GM23248 (cell line): ENCODE measurements around the gene ST3GAL3.

ENCODE experiments used
- EZH2 ChIP-seq: fragments of 200-600 bp; sonication (generic); IDR thresholded peaks from 2 replicates; pipeline ENCODE4 v1.6.1; 2018; ENCODE audit warnings: antibody characterized with exemption, mild to moderate bottlenecking; ENCODE audit not compliant: insufficient read depth, poor library complexity, severe bottlenecking
- EZH2phosphoT487 ChIP-seq: fragments of 200-600 bp; sonication (generic); IDR thresholded peaks from 2 replicates; pipeline ENCODE4 v1.6.1; 2018; ENCODE audit warnings: antibody characterized with exemption, moderate library complexity, mild to moderate bottlenecking, low read depth; ENCODE audit not compliant: insufficient read depth

GRCh38 chr1:43856188-43856587 lies 148.9 kb downstream of the ST3GAL3 start:
- TF ChIP-seq EZH2, result no peak
- TF ChIP-seq EZH2phosphoT487, result no peak
